ENCODE measurements around the gene CDK13. TPM values are rescaled to one million over a fixed set of nuclear protein-coding genes. Genes with fewer than 3 reads are reported as not detected.

Gene CDK13
- total RNA-seq: 26.6 and 39.9 TPM in 2 replicates

DNA sequence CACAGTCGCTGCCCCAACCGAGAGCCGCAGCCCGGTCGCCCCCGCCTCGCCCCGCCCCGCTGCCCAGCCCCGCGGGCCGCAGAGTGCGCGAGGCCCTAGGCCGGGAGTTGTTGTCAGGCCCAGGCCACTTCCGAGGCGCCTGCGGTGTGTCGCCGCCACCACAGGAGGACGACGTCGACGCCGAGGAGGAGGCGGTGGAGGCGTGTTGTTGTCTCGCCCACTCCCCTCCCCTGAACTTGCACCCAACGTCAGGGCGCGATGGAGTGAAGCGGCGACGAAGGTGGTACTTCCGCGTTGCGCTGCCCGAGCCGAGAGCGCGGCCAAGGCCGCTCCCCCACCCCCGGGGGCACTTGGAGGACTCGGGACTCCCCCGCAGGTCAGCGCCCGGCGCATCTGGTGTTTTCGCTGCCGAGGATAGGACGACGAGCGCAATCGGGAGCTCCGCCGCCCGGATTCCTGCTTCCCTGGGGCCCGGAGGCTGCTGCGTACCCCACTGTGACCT lies at the start of gene CDK13:
Gene CDK13 (plus strand): TSS at position 286 of the 502 bp plus-strand sequence. CDS start 386 bp downstream, outside the sequence.

DNA sequence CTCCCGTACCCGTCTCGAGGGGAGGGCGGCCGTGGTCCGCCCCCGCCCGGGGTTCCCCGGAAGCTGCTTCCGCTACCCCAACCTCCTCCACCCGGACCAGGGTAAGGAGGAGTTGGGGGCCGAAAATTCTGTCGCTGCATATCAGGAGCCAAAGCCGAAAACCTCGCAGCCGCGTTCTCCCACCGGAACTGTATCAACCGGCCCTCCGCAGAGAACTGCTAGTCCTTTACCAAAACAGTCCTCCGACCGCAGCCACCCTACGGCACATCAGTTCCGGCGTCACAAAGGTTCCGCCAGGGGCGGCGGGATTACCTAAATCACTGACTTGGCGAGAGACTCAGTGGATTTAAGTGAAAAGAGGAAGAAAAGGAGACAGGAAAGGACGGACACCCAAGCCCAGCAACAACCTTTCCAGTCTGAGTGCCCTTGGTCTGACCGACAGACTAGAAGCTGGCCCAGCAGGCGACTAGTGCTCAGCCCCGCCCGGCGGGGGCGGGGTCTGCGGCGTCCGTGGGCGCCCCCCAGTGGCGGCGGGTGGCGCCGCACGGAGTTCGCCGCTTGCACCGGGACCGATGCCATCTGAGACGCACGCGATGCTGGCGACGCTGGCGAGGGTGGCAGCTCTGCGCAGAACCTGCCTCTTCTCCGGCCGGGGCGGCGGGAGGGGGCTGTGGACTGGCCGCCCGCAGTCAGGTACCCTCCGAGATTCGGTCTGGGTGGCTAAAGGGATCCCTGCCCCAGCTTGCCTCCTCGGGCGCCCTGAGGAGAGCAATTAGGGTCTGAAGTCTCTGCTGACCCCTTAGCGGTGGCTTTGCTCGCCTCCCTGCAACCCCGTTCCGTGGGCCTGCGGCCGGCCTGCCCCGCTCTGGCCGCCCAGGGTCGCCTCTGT lies 184.6 kb downstream of the CDK13 start, which contains the start of the genes MPLKIP and SUGCT:
Gene MPLKIP (minus strand): TSS at position 195 of the 889 bp plus-strand sequence. CDS start 55 bp downstream, at position 140.
Gene SUGCT (plus strand): TSS at position 578 of the 889 bp plus-strand sequence.

Other genes with a start within 250 kb of the CDK13 start
- 48.4 and 49.1 TPM in 2 replicates for gene MPLKIP, start 184.4 kb downstream of the CDK13 start, total RNA-seq
- 1.6 and 2.9 TPM in 2 replicates for gene SUGCT, start 184.7 kb downstream of the CDK13 start, total RNA-seq